ENCODE data around the gene ACSL1. TPM values are rescaled to one million over a fixed set of nuclear protein-coding genes. Genes with fewer than 3 reads are reported as not detected.

The ACSL1 gene
- total RNA-seq, 1 experiment from 2014 or later, result 12.5 TPM

DNA sequence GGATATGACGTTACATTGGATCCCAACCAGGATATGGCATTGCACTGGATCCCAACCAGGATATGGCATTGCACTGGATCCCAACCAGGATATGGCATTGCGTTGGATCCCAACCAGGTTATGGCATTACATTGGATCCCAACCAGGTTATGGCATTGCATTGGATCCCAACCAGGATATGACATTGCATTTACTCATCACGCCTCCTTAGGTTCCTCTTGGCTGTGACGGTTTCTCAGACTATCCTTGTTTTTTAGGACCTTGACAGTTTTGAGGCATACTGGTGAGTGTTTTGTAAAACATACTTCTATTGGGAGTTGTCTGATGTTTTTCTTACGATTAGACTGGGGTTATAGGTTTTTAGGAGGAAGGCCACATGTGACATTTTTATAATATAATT is 5.4 kb upstream of the ACSL1 start:
- peaks cover 0 to 6% of the 10 kb centered on the region in 2 experiments; a peak in 2 of 4 replicates for H3K4me1 ChIP-seq (ENCODE audit: control insufficient read depth in 1 of 2, insufficient read depth in 2 of 2, low read length in 2 of 2)
- H4K20me1 ChIP-seq (ENCODE audit: insufficient read depth), result no peaks in the 10 kb centered on the region
- no peak overlapping the region for H3K4me2 ChIP-seq (ENCODE audit: low read length)
- DNase-seq (ENCODE audit: low read depth, low spot score) (no peak), ATAC-seq (no peak)
- H3K27ac ChIP-seq (ENCODE audit: low read depth, low read length), result no peak overlapping the region
- no peak overlapping the region for H2AFZ ChIP-seq (ENCODE audit: low read depth, low read length, poor library complexity, severe bottlenecking)
- H3K9me3 ChIP-seq (ENCODE audit: control insufficient read depth in 1 of 2, insufficient read depth in 1 of 2, low read depth in 1 of 2, low read length in 2 of 2), result no peaks in the 10 kb centered on the region
- H3K9me2 ChIP-seq (ENCODE audit: insufficient read depth), result no peaks in the 10 kb centered on the region
- intact Hi-C loops (cut with micrococcal nuclease), result no loop called here
- TF ChIP-seq ZNF274 (IDR thresholded peaks at IDR 0.05; ENCODE audit: low read depth, low read length), result no peak
- TF ChIP-seq POLR2AphosphoS5 (IDR thresholded peaks at IDR 0.05; ENCODE audit: low read depth, low read length), result no peak
- no peak for TF ChIP-seq EZH2phosphoT487 (IDR thresholded peaks at IDR 0.05; ENCODE audit: borderline replicate concordance)
- TF ChIP-seq, protein P1, sequence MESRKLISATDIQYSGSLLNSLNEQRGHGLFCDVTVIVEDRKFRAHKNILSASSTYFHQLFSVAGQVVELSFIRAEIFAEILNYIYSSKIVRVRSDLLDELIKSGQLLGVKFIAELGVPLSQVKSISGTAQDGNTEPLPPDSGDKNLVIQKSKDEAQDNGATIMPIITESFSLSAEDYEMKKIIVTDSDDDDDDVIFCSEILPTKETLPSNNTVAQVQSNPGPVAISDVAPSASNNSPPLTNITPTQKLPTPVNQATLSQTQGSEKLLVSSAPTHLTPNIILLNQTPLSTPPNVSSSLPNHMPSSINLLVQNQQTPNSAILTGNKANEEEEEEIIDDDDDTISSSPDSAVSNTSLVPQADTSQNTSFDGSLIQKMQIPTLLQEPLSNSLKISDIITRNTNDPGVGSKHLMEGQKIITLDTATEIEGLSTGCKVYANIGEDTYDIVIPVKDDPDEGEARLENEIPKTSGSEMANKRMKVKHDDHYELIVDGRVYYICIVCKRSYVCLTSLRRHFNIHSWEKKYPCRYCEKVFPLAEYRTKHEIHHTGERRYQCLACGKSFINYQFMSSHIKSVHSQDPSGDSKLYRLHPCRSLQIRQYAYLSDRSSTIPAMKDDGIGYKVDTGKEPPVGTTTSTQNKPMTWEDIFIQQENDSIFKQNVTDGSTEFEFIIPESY (IDR thresholded peaks at IDR 0.05; ENCODE audit: extremely low read depth, insufficient replicate concordance, low read length), result no peak
- TF ChIP-seq, protein P2, sequence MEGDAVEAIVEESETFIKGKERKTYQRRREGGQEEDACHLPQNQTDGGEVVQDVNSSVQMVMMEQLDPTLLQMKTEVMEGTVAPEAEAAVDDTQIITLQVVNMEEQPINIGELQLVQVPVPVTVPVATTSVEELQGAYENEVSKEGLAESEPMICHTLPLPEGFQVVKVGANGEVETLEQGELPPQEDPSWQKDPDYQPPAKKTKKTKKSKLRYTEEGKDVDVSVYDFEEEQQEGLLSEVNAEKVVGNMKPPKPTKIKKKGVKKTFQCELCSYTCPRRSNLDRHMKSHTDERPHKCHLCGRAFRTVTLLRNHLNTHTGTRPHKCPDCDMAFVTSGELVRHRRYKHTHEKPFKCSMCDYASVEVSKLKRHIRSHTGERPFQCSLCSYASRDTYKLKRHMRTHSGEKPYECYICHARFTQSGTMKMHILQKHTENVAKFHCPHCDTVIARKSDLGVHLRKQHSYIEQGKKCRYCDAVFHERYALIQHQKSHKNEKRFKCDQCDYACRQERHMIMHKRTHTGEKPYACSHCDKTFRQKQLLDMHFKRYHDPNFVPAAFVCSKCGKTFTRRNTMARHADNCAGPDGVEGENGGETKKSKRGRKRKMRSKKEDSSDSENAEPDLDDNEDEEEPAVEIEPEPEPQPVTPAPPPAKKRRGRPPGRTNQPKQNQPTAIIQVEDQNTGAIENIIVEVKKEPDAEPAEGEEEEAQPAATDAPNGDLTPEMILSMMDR (IDR thresholded peaks at IDR 0.05 in 2 of 3, conservative IDR thresholded peaks at IDR 0.05 in 1 of 3; ENCODE audit: borderline replicate concordance in 1 of 3, insufficient read depth in 1 of 3, low read depth in 2 of 3, low read length in 2 of 3), result no peak
- no peak for TF ChIP-seq FOSL1 (IDR thresholded peaks at IDR 0.05; ENCODE audit: low read depth)
- no peak for TF ChIP-seq YY1 (IDR thresholded peaks at IDR 0.05; ENCODE audit: extremely low read depth, insufficient replicate concordance, low read depth, low read length)
- TF ChIP-seq, protein P3, sequence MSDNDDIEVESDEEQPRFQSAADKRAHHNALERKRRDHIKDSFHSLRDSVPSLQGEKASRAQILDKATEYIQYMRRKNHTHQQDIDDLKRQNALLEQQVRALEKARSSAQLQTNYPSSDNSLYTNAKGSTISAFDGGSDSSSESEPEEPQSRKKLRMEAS (IDR thresholded peaks at IDR 0.05), result no peak
- no peak for TF ChIP-seq EZH2 (IDR thresholded peaks at IDR 0.05)
- no peak for TF ChIP-seq SP1 (IDR thresholded peaks at IDR 0.05; ENCODE audit: low read depth)
- TF ChIP-seq SIN3A (IDR thresholded peaks at IDR 0.05; ENCODE audit: low read depth), result no peak
- TF ChIP-seq, protein P4, sequence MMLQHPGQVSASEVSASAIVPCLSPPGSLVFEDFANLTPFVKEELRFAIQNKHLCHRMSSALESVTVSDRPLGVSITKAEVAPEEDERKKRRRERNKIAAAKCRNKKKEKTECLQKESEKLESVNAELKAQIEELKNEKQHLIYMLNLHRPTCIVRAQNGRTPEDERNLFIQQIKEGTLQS (IDR thresholded peaks at IDR 0.05), result no peak
- TF ChIP-seq ELF1 (IDR thresholded peaks at IDR 0.05; ENCODE audit: borderline replicate concordance, low read depth), result no peak
- no peaks in the 10 kb centered on the region for H3K79me2 ChIP-seq (ENCODE audit: insufficient read depth, low read length)
- RAD21 ChIA-PET (ENCODE audit: low non-redundant PET in 1 of 2, low total read pairs in 2 of 2, uncharacterized antibody in 2 of 2, unreplicated experiment in 2 of 2), result no interaction called here
- H3K9ac ChIP-seq (ENCODE audit: low read length), result no peak overlapping the region
- POLR2A ChIA-PET, result no interaction called here
- no peaks in the 10 kb centered on the region for H3K36me3 ChIP-seq (ENCODE audit: control insufficient read depth in 1 of 2, insufficient read depth in 2 of 2, low read length in 2 of 2)
- CTCF ChIA-PET, result no interaction called here
- H3K4me3 ChIP-seq (replicated peaks in 1 of 2; ENCODE audit: low read depth in 1 of 2, low read length in 2 of 2), result no peak overlapping the region
- no TSS peak for BruUV-seq (replicated peaks)
- no peaks in the 10 kb centered on the region for H3K27me3 ChIP-seq (ENCODE audit: insufficient read depth, low read length)
